OCI-LY7 (cell line): Measurements from ENCODE around the gene CADM2. TPM values are rescaled to one million over a fixed set of nuclear protein-coding genes. Genes with fewer than 3 reads are reported as not detected.

ENCODE experiments used
- BruUV-seq: library from RNA; stranded (reverse); fragments of 400-500 nt; replicated peaks from 2 replicates; lab custom pipeline; 2021; lab: Mats Ljungman, UMichigan
- CTCF ChIA-PET: fragments of 300-600 bp; sonication (Branson Sonifier 250); formaldehyde crosslinking; loops from one replicate; lab custom pipeline; 2022; ENCODE audit warnings: antibody characterized with exemption; ENCODE audit not compliant: unreplicated experiment; lab: Charles Lee
- POLR2A ChIA-PET: fragments of 300-600 bp; sonication (Branson Sonifier 250); formaldehyde crosslinking; loops from one replicate; lab custom pipeline; 2022; ENCODE audit warnings: antibody characterized with exemption; lab: Charles Lee
- DNase-seq: peaks from one replicate; pipeline ENCODE4 v3.0.0-alpha.2; 2015; ENCODE audit warnings: low spot score
- H2AFZ ChIP-seq: fragments of 200-600 bp; sonication (generic), shearing (Covaris generic); 2 replicates; pipeline ENCODE4 v1.6.1; 2014; ENCODE audit warnings: mild to moderate bottlenecking, antibody characterized with exemption, low read length, moderate library complexity
- H3K27ac ChIP-seq: fragments of 200-600 bp; sonication (generic); 2 replicates; pipeline ENCODE4 v1.5.1; 2014; ENCODE audit warnings: mixed run types, low read depth, mild to moderate bottlenecking, moderate library complexity, low read length, inconsistent platforms; ENCODE audit not compliant: poor library complexity, severe bottlenecking
- H3K36me3 ChIP-seq: fragments of 200-600 bp; sonication (generic); 2 replicates; pipeline ENCODE4 v1.6.1; 2014; ENCODE audit warnings: mild to moderate bottlenecking, antibody characterized with exemption, low read length, moderate library complexity, mixed read lengths; ENCODE audit not compliant: insufficient read depth
- H3K4me1 ChIP-seq: fragments of 200-600 bp; sonication (generic); 2 replicates; pipeline ENCODE4 v1.5.1; 2014; ENCODE audit warnings: mild to moderate bottlenecking, low read length; ENCODE audit not compliant: insufficient read depth, poor library complexity, severe bottlenecking
- H3K4me2 ChIP-seq: fragments of 200-600 bp; sonication (generic); 2 replicates; pipeline ENCODE4 v1.6.1; 2014; ENCODE audit warnings: mild to moderate bottlenecking, low read length
- H3K4me3 ChIP-seq: fragments of 200-600 bp; sonication (generic); 2 replicates; pipeline ENCODE4 v1.5.1; 2014; ENCODE audit warnings: mild to moderate bottlenecking, low read depth, low read length; ENCODE audit not compliant: poor library complexity, severe bottlenecking
- H3K79me2 ChIP-seq: fragments of 200-600 bp; sonication (generic); 2 replicates; pipeline ENCODE4 v1.6.1; 2016; ENCODE audit warnings: low read depth, mild to moderate bottlenecking, low read length, moderate library complexity, mixed read lengths; ENCODE audit not compliant: insufficient read depth
- H3K9me2 ChIP-seq: fragments of 200-600 bp; sonication (generic); 2 replicates; pipeline ENCODE4 v1.6.1; 2016; ENCODE audit warnings: mild to moderate bottlenecking, low read length, mixed read lengths; ENCODE audit not compliant: insufficient read depth
- H3K9me3 ChIP-seq: fragments of 200-600 bp; sonication (generic); 2 replicates; pipeline ENCODE4 v1.6.1; 2014; ENCODE audit warnings: mild to moderate bottlenecking, mixed run types, low read length, mixed read lengths
- H4K20me1 ChIP-seq: fragments of 200-600 bp; sonication (generic); 2 replicates; pipeline ENCODE4 v1.6.1; 2014; ENCODE audit warnings: mild to moderate bottlenecking, antibody characterized with exemption, low read length, moderate library complexity, mixed read lengths; ENCODE audit not compliant: insufficient read depth
- EZH2phosphoT487 ChIP-seq: fragments of 200-600 bp; sonication (generic); IDR thresholded peaks from 2 replicates; pipeline ENCODE4 v1.6.1; 2018; ENCODE audit warnings: low read depth, borderline replicate concordance, mild to moderate bottlenecking, mixed run types, antibody characterized with exemption, low read length, moderate library complexity, mixed read lengths
- intact Hi-C: fragments of 100-400 bp; cut with micrococcal nuclease; formaldehyde crosslinking; loops from one replicate; pipeline ENCODE4 v1.10.0; 2022; ENCODE audit not compliant: unreplicated experiment
- total RNA-seq, 2 experiments: library from RNA; depleted of rRNA in 1 of 2; stranded (reverse); fragments of >200 nt in 1 of 2; shearing (Covaris generic) in 1 of 2; gene quantifications; 2 replicates each; pipeline ENCODE4 v1.2.3, GENCODE V29; 2014 to 2022
- TF ChIP-seq, protein P1 (sequence below): fragments of 200-600 bp; sonication (generic); conservative IDR thresholded peaks from 2 replicates; pipeline ENCODE4 v1.5.1; 2014; ENCODE audit warnings: mild to moderate bottlenecking, antibody characterized with exemption, low read length, moderate library complexity, mixed read lengths

Gene CADM2
- total RNA-seq, 2 experiments from 2014 or later, result not detected

DNA sequence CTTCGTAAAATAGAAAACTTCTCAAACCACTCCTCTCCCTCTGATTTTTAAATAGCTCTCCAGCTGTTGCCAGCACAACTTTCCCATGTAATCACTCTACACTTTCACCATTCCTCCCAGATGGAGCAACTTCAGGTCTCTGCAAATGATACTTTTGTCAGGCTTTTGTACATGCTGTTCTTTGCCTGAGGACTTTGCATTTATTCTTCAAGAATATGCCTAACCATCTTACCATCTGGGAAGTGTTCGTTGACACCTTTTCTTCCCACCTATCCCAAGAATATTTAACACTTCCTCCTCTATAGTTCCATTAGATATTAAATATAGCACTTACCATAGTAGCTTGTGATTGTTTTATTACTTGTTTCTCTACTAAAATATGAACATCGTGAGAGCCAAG is 703.7 kb downstream of the CADM2 start:
- H3K36me3 ChIP-seq, result no peaks in the 10 kb centered on the region
- no TSS peak for BruUV-seq
- H3K9me3 ChIP-seq, result no peaks in the 10 kb centered on the region
- H3K4me3 ChIP-seq, result no peak overlapping the region
- TF ChIP-seq EZH2phosphoT487, result no peak
- TF ChIP-seq, protein P1, sequence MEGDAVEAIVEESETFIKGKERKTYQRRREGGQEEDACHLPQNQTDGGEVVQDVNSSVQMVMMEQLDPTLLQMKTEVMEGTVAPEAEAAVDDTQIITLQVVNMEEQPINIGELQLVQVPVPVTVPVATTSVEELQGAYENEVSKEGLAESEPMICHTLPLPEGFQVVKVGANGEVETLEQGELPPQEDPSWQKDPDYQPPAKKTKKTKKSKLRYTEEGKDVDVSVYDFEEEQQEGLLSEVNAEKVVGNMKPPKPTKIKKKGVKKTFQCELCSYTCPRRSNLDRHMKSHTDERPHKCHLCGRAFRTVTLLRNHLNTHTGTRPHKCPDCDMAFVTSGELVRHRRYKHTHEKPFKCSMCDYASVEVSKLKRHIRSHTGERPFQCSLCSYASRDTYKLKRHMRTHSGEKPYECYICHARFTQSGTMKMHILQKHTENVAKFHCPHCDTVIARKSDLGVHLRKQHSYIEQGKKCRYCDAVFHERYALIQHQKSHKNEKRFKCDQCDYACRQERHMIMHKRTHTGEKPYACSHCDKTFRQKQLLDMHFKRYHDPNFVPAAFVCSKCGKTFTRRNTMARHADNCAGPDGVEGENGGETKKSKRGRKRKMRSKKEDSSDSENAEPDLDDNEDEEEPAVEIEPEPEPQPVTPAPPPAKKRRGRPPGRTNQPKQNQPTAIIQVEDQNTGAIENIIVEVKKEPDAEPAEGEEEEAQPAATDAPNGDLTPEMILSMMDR, result no peak
- ChIA-PET POLR2A (no interaction called here), CTCF (no interaction called here)
- no peaks in the 10 kb centered on the region for H3K9me2 ChIP-seq
- no peak for DNase-seq
- H3K27ac ChIP-seq, result no peak overlapping the region
- H4K20me1 ChIP-seq, result no peaks in the 10 kb centered on the region
- H2AFZ ChIP-seq, result no peak overlapping the region
- H3K79me2 ChIP-seq, result no peaks in the 10 kb centered on the region
- no peak overlapping the region for H3K4me2 ChIP-seq
- no peaks in the 10 kb centered on the region for H3K4me1 ChIP-seq
- intact Hi-C loops, result no loop called here

DNA sequence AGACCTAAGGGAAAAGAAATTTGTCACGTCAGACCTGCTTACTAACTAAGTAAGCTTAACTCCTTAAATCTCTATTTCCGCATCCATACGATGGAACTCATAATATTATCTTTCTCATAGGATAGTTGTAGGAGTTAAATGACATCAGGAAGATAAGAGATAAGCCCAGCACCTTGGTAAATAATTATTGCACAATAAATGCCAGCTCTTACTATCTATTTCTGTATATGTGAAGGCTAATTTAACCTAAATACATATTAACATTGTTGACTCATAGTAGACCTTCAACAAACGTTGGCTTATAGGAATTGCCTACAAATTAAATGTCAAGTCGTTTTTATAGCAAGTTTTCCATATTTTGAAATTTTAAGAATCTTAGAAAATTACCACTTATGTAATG is 709.0 kb downstream of the CADM2 start:
- no peak for DNase-seq
- H3K27ac ChIP-seq, result no peak overlapping the region
- H3K4me2 ChIP-seq, result no peak overlapping the region
- ChIA-PET CTCF (no interaction called here), POLR2A (interaction anchor here (1.0 kb wide), 1 partner anchor 11 kb away, joined by 3 read pairs; no protein-coding TSS in a partner anchor)
- intact Hi-C loops, result no loop called here
- TF ChIP-seq, protein P1, result no peak
- no peak overlapping the region for H2AFZ ChIP-seq
- H3K9me2 ChIP-seq, result no peaks in the 10 kb centered on the region
- no peak overlapping the region for H3K4me3 ChIP-seq
- H3K79me2 ChIP-seq, result no peaks in the 10 kb centered on the region
- no TSS peak for BruUV-seq
- H3K4me1 ChIP-seq, result no peaks in the 10 kb centered on the region
- H4K20me1 ChIP-seq, result no peaks in the 10 kb centered on the region
- no peaks in the 10 kb centered on the region for H3K36me3 ChIP-seq
- H3K9me3 ChIP-seq, result no peaks in the 10 kb centered on the region

DNA sequence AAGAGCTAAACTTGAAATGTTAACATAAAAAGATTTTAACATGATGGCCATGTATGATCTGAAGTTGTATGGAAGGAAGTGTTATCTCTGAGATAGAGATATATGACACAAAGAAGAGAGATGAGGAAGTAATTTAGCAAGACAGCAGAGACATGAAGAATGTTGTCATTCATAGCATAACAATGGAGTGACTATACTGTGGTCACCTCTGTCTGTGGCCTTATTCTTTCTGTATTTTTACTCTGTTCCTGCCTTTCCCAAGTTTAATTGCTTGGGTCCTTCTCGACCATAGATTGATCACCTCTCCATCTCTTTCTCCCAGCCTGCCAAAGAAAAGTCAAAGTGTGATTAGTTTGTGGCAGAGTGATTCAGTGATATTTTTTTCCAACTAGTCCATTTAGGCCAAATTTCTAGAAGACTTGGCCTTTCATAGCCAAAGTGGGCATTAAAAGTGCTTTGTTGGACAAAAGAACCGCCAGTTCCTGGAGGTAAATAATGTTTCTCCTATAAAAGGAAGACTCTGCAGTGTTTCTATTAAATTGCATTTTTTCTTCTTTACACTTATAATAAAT is 711.9 kb downstream of the CADM2 start:
- CTCF ChIA-PET, result no interaction called here

More for the DNA sequence above, 711.9 kb downstream of the CADM2 start:
- H3K27ac ChIP-seq, result no peak overlapping the region
- H3K9me3 ChIP-seq, result no peaks in the 10 kb centered on the region
- no peaks in the 10 kb centered on the region for H3K4me1 ChIP-seq
- no peak overlapping the region for H3K4me3 ChIP-seq
- no peak for DNase-seq
- intact Hi-C loops, result no loop called here
- no TSS peak for BruUV-seq
- no peaks in the 10 kb centered on the region for H3K36me3 ChIP-seq
- POLR2A ChIA-PET, result interaction anchor here (0.6 kb wide), 1 partner anchor 889 kb away, joined by 3 read pairs; no protein-coding TSS in a partner anchor
- TF ChIP-seq, protein P1, result no peak
- no peak for TF ChIP-seq EZH2phosphoT487
- no peak overlapping the region for H3K4me2 ChIP-seq
- H2AFZ ChIP-seq, result no peak overlapping the region
- no peaks in the 10 kb centered on the region for H4K20me1 ChIP-seq
- no peaks in the 10 kb centered on the region for H3K9me2 ChIP-seq
- no peaks in the 10 kb centered on the region for H3K79me2 ChIP-seq
